NCI-H1417 treated with DMSO at 0.1 percent for 48 hours (cell line): ENCODE measurements around the gene CRACR2B.

Source experiments
- DNase-seq: peaks from one replicate; lab custom pipeline; 2025; lab: John Stamatoyannopoulos, UW

Gene CRACR2B

GRCh38 chr11:827897-828192 is at the start of gene CRACR2B:
Gene CRACR2B, plus strand, starts transcription at chr11:827919. Its CDS starts 689 bp downstream, at chr11:828608.
- no peak for DNase-seq

- no peak for DNase-seq
Measured at GRCh38 chr11:778976-779954, 48.5 kb upstream of the CRACR2B start.

- no peak for DNase-seq
Measured at GRCh38 chr11:779955-780532, 47.7 kb upstream of the CRACR2B start.

GRCh38 chr11:782264-783174 is 45.2 kb upstream of the CRACR2B start:
- DNase-seq: no peak

GRCh38 chr11:783581-784015 is 44.1 kb upstream of the CRACR2B start:
- no peak for DNase-seq

- DNase-seq: no peak
Measured at GRCh38 chr11:786235-787083, 41.3 kb upstream of the CRACR2B start.

GRCh38 chr11:787084-787675 is 40.5 kb upstream of the CRACR2B start:
- no peak for DNase-seq

- no peak for DNase-seq
Measured at GRCh38 chr11:788009-788640, 39.6 kb upstream of the CRACR2B start.

- no peak for DNase-seq
Measured at GRCh38 chr11:788953-789940, 38.5 kb upstream of the CRACR2B start.

GRCh38 chr11:789943-790342 is 37.8 kb upstream of the CRACR2B start, which contains the start of gene CEND1:
Gene CEND1, minus strand, starts transcription at chr11:790090. Its CDS starts 1,514 bp downstream, at chr11:788576.
- DNase-seq: no peak

- DNase-seq: no peak
Measured at GRCh38 chr11:790721-791564, 36.8 kb upstream of the CRACR2B start.

GRCh38 chr11:791658-792534 is 35.8 kb upstream of the CRACR2B start:
- DNase-seq: no peak

GRCh38 chr11:792535-792821 is 35.2 kb upstream of the CRACR2B start:
- DNase-seq: no peak

- no peak for DNase-seq
Measured at GRCh38 chr11:792873-793272, 34.8 kb upstream of the CRACR2B start.

GRCh38 chr11:793556-793955 is 34.2 kb upstream of the CRACR2B start:
- no peak for DNase-seq

- no peak for DNase-seq
Measured at GRCh38 chr11:794013-794765, 33.5 kb upstream of the CRACR2B start.
